Activated CD8-positive, alpha-beta T cell treated with anti-CD3 and anti-CD28 coated beads for 36 hours (primary cell): ENCODE data around the gene TGFBR1. TPM values are rescaled to one million over a fixed set of nuclear protein-coding genes. Genes with fewer than 3 reads are reported as not detected.

Experiments
- ATAC-seq: fragments of 200-7000 bp; cut with Tn5 transposase; one replicate; pipeline ENCODE4 v1.10.0; 2021; ENCODE audit warnings: mild to moderate bottlenecking, moderate library complexity
- CTCF ChIA-PET: fragments of 350-600 bp; sonication (Branson Sonifier 250); formaldehyde crosslinking; loops from one replicate; lab custom pipeline; 2021; ENCODE audit warnings: antibody characterized with exemption; lab: Charles Lee
- POLR2A ChIA-PET: fragments of 350-600 bp; sonication (Branson Sonifier 250); formaldehyde crosslinking; loops from one replicate; lab custom pipeline; 2021; ENCODE audit warnings: antibody characterized with exemption; lab: Charles Lee
- DNase-seq: peaks from one replicate; pipeline ENCODE4 v3.0.0-alpha.2; 2020
- H3K27ac Mint-ChIP-seq: one replicate; pipeline ENCODE4 v1.8.0; 2021; ENCODE audit warnings: mild to moderate bottlenecking, mixed read lengths
- H3K27me3 Mint-ChIP-seq: one replicate; pipeline ENCODE4 v1.8.0; 2021; ENCODE audit warnings: mixed read lengths
- H3K36me3 Mint-ChIP-seq: one replicate; pipeline ENCODE4 v1.8.0; 2021; ENCODE audit warnings: low read depth, mixed read lengths
- H3K4me1 Mint-ChIP-seq: one replicate; pipeline ENCODE4 v1.8.0; 2021; ENCODE audit warnings: low read depth, mixed read lengths
- H3K4me3 Mint-ChIP-seq: one replicate; pipeline ENCODE4 v1.8.0; 2021; ENCODE audit warnings: mild to moderate bottlenecking, moderate library complexity, mixed read lengths
- H3K9me3 Mint-ChIP-seq: one replicate; pipeline ENCODE4 v1.8.0; 2021; ENCODE audit warnings: mixed read lengths
- intact Hi-C: fragments of 100-400 bp; cut with micrococcal nuclease; formaldehyde crosslinking; loops from one replicate; pipeline ENCODE4 v1.10.0; 2022
- total RNA-seq, 2 experiments: library from RNA; stranded (reverse); gene quantifications; one replicate each; pipeline ENCODE4 v1.2.3, GENCODE V29; 2021
- TF ChIP-seq, protein P1 (sequence below): fragments of 200-600 bp; IDR thresholded peaks from one replicate; pipeline ENCODE4 v1.8.0; 2022; ENCODE audit warnings: antibody characterized with exemption, mild to moderate bottlenecking

TGFBR1 gene
- total RNA-seq, 2 experiments from 2014 or later, result 34.3 to 36.5 TPM

DNA sequence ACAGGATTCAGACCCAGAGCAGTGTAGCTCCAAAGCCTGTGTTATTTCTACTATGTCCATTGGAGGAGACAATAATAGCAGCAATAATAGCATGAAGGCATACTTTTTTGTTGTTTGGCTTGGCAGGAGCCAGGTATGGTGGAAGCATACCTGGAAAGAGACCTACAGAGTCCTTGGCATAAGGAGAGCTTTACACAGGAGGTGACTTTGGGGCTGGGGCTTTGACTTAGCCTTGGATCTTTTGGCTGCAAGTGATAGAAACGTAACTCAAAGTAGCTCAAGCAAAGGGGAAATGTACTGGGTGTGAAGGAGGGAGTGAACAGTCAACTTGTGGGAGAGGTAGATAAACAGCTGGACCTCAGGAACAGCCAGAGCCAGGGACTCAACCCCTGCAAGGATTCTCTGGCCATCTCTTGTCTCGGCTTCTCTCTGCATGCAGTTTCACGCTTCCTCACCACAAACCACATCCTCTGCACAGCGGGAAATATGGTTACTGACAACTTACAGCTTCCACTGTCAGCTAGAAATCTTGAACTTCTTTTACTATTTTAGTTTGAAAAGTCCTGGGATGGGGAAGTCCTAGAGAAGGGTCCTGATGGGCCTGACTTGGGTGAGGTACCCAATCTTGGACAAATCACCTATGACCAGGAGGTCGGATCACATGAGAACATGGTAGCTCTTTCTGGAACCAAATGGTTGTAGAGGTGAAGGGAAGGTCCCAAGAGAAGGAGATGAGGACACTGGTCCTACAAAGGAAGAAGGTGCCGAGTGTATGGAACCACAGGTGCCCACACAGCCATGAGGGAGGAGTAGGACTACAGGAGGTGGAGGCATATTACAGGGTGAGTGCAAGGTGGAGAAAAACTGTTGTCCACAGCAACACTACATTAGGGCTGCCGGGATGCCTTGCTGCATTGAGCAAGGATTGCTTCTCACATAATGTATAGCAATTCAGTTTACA is 47.0 kb upstream of the TGFBR1 start:
- intact Hi-C loops, result loop anchor here (5.0 kb wide), 2 partner anchors 54 to 74 kb away; no protein-coding TSS in a partner anchor

DNA sequence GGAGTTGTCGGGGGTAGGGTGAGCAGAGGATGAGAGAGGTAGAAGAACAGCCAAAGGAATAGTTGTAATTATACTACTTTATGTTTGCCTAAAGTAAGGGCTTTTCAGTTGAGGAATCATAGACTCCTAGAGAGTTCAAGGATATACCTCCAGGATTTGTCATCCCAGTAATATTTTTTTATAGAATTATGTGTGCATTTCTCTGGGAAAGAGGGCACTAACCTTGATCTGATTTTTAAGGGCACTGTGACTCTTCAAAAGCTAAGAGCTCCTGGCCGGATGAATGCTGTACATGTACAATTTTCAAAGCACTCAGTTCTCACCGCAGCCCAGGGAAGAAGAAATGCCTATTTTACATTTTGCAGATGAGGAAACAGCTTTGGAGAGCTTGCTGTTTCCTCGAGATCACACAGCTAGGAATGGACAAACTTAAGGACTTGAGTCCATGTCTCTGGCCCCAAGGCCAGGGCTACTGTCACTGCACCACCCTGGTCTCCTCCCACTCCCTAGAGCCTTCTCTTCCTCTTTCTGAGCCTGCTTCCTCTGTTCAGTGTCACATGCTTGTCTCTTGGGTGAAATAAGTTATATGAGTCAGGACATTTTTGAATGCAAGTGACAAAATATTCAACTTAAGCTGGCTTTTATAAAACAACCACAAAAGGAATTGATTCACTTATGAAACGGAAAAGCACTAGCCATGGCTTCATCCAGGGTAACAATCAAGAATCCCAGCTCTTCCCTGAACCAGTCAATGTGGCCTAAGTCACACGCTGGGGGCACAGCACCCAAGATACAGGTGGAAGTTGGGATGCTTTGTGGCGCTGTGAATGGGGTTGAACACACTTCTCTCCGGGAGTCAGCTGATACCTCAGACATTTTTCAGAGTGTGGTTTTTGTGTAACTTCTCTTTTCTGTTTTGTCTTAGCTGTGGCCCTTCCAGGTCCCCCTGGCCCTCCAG is 45.7 kb upstream of the TGFBR1 start:
- ATAC-seq (peak; percentile 77), DNase-seq (peak; percentile 45)
- Mint-ChIP-seq H3K4me3 (peak overlapping the region; percentile 63), H3K9me3 (no peaks in the 10 kb centered on the region), H3K4me1 (peaks cover 57% of the 10 kb centered on the region), H3K27me3 (peaks cover 4% of the 10 kb centered on the region), H3K27ac (peak overlapping the region; percentile 86), H3K36me3 (no peaks in the 10 kb centered on the region)
- intact Hi-C loops, result loop anchor here (5.0 kb wide), 2 partner anchors 53 to 73 kb away; no protein-coding TSS in a partner anchor
- TF ChIP-seq, protein P1, sequence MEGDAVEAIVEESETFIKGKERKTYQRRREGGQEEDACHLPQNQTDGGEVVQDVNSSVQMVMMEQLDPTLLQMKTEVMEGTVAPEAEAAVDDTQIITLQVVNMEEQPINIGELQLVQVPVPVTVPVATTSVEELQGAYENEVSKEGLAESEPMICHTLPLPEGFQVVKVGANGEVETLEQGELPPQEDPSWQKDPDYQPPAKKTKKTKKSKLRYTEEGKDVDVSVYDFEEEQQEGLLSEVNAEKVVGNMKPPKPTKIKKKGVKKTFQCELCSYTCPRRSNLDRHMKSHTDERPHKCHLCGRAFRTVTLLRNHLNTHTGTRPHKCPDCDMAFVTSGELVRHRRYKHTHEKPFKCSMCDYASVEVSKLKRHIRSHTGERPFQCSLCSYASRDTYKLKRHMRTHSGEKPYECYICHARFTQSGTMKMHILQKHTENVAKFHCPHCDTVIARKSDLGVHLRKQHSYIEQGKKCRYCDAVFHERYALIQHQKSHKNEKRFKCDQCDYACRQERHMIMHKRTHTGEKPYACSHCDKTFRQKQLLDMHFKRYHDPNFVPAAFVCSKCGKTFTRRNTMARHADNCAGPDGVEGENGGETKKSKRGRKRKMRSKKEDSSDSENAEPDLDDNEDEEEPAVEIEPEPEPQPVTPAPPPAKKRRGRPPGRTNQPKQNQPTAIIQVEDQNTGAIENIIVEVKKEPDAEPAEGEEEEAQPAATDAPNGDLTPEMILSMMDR, result no peak
- ChIA-PET POLR2A (interaction anchor here (0.7 to 2.0 kb wide), 7 partner anchors 10 to 68 kb away, joined by 3 to 8 read pairs (median 4); no protein-coding TSS in a partner anchor), CTCF (interaction anchor here (0.6 to 2.9 kb wide), 10 partner anchors 7 to 935 kb away, joined by 3 to 18 read pairs (median 4); partner anchors contain the start of gene TGFBR1)

More for the DNA sequence above, 47.0 kb upstream of the TGFBR1 start:
- Mint-ChIP-seq H3K4me3 (peak overlapping the region; percentile 63), H3K27me3 (peaks cover 4% of the 10 kb centered on the region), H3K9me3 (no peaks in the 10 kb centered on the region), H3K4me1 (peaks cover 63% of the 10 kb centered on the region), H3K36me3 (no peaks in the 10 kb centered on the region), H3K27ac (peak overlapping the region; percentile 86)
- ATAC-seq, result peak; percentile 43
- DNase-seq, result peak; percentile 94
- POLR2A ChIA-PET, result interaction anchor here (0.6 to 2.0 kb wide), 9 partner anchors 11 to 1167 kb away, joined by 3 to 8 read pairs (median 5); partner anchors contain the start of gene TGFBR1
- CTCF ChIA-PET, result interaction anchor here (0.6 to 2.9 kb wide), 11 partner anchors 8 to 934 kb away, joined by 3 to 18 read pairs (median 3); no protein-coding TSS in a partner anchor
- TF ChIP-seq, protein P1, result no peak

DNA sequence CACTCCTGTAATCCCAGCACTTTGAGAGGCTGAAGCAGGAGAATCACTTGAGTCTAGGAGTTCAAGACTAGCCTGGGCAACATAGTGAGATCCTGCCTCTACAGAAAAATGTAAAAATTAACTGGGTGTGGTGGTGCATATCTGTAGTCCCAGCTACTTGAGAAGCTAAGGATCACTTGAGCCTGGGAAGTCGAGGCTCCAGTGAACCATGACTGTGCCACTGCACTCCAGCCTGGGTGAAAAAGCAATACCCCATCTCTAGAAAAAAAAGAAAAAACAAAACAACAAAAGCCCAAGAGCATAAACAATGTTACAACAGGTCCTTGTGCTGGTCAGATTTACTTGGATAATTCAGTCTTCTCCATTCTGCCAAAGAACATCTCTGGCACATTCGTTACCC is 44.3 kb upstream of the TGFBR1 start:
- peaks cover 57% of the 10 kb centered on the region for H3K4me1 Mint-ChIP-seq
- no peaks in the 10 kb centered on the region for H3K9me3 Mint-ChIP-seq
- peaks cover 2% of the 10 kb centered on the region for H3K27me3 Mint-ChIP-seq
- DNase-seq, result no peak
- no peak overlapping the region for H3K4me3 Mint-ChIP-seq
- no peaks in the 10 kb centered on the region for H3K36me3 Mint-ChIP-seq
- ChIA-PET CTCF (interaction anchor here (1.0 kb wide), 1 partner anchor 80 kb away, joined by 4 read pairs; no protein-coding TSS in a partner anchor), POLR2A (no interaction called here)
- intact Hi-C loops, result no loop called here
- TF ChIP-seq, protein P1, result no peak
- no peak for ATAC-seq
- H3K27ac Mint-ChIP-seq, result no peak overlapping the region

DNA sequence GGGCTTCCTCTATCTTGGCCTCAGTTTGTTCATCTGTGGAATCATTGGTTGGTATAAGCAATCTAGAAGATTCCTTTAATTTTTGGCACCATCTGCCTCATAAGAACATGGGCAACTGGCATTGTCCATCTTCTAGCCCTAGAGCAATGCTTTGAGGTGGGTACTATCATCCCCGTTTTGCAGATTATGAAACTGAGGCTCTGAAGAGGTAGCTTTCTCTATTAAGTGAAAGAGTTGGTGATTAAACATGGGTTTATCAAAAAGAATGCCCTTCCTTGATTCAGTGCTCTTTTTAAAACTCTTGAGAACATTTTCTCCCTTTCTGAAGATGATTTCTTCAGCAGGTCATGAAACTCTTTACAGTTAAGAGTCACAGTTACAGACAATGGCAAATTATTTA is 42.4 kb upstream of the TGFBR1 start:
- ChIA-PET CTCF (interaction anchor here (1.6 kb wide), 1 partner anchor 98 kb away, joined by 4 read pairs; no protein-coding TSS in a partner anchor), POLR2A (interaction anchor here (0.7 to 0.9 kb wide), 2 partner anchors 9 to 386 kb away, joined by 3 read pairs; no protein-coding TSS in a partner anchor)
- no peak for DNase-seq
- TF ChIP-seq, protein P1, result no peak
- no peaks in the 10 kb centered on the region for H3K36me3 Mint-ChIP-seq
- H3K27me3 Mint-ChIP-seq, result peaks cover 2% of the 10 kb centered on the region
- no peak for ATAC-seq
- H3K9me3 Mint-ChIP-seq, result no peaks in the 10 kb centered on the region
- intact Hi-C loops, result no loop called here
- no peak overlapping the region for H3K27ac Mint-ChIP-seq
- H3K4me3 Mint-ChIP-seq, result no peak overlapping the region
- H3K4me1 Mint-ChIP-seq, result peaks cover 39% of the 10 kb centered on the region
